ENCODE results near the gene PAX5.

PAX5 gene

GRCh38 chr9:36939214-36939613, 94.9 kb downstream of the PAX5 start:
- Histone ChIP-seq H3K4me3 (ENCODE audit: low read length in 2 of 2) (no peak overlapping the region), H3K27me3 (ENCODE audit: control insufficient read depth in 1 of 2, insufficient read depth in 2 of 2, low read length in 2 of 2) (peaks cover 0 to 6% of the 10 kb centered on the region in 2 donors), H3K4me1 (ENCODE audit: control insufficient read depth, insufficient read depth, low read length) (no peaks in the 10 kb centered on the region)

GRCh38 chr9:36938617-36939016, 95.5 kb downstream of the PAX5 start:
- Histone ChIP-seq H3K27ac (ENCODE audit: low read length) (no peak overlapping the region), H3K9me3 (ENCODE audit: control insufficient read depth in 2 of 2, low read length in 2 of 2) (no peaks in the 10 kb centered on the region), H3K4me1 (ENCODE audit: control insufficient read depth, insufficient read depth, low read length) (no peaks in the 10 kb centered on the region), H3K4me3 (ENCODE audit: low read length in 2 of 2) (no peak overlapping the region), H3K36me3 (ENCODE audit: control insufficient read depth in 2 of 2, insufficient read depth in 2 of 2, low read length in 2 of 2) (no peaks in the 10 kb centered on the region), H3K9ac (ENCODE audit: low read length in 2 of 2) (no peak overlapping the region), H3K27me3 (ENCODE audit: control insufficient read depth in 1 of 2, insufficient read depth in 2 of 2, low read length in 2 of 2) (peaks cover 0 to 6% of the 10 kb centered on the region in 2 donors)

More at GRCh38 chr9:36939214-36939613, 94.9 kb downstream of the PAX5 start:
- Histone ChIP-seq H3K27ac (ENCODE audit: low read length) (no peak overlapping the region), H3K9ac (ENCODE audit: low read length in 2 of 2) (no peak overlapping the region), H3K9me3 (ENCODE audit: control insufficient read depth in 2 of 2, low read length in 2 of 2) (no peaks in the 10 kb centered on the region), H3K36me3 (ENCODE audit: control insufficient read depth in 2 of 2, insufficient read depth in 2 of 2, low read length in 2 of 2) (no peaks in the 10 kb centered on the region)

DNA sequence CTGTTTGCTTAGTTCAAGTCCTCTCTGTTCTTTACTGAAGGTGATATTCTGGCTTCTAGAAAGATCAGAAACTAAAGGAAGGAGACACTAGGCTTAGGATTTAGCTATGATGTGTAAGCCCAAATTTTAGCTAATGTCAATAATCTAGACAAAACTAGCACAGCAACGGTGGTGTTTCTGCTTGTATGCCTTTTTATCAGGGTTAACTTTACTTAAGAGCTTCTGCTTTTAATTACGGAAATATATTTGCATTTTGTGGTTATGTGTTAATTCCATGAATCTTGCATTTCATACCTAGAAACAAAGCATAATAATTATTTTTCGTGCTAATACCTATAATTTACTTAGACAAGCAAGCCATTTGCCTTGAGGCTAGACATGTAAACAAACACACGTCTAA, 96.1 kb downstream of the PAX5 start:
- no peak overlapping the region for H3K4me3 ChIP-seq (ENCODE audit: low read length in 2 of 2)
- no peaks in the 10 kb centered on the region for H3K9me3 ChIP-seq (ENCODE audit: control insufficient read depth in 2 of 2, low read length in 2 of 2)
- no peaks in the 10 kb centered on the region for H3K36me3 ChIP-seq (ENCODE audit: control insufficient read depth in 2 of 2, insufficient read depth in 2 of 2, low read length in 2 of 2)
- H3K4me1 ChIP-seq (ENCODE audit: control insufficient read depth, insufficient read depth, low read length): no peaks in the 10 kb centered on the region
- H3K27ac ChIP-seq (ENCODE audit: low read length): no peak overlapping the region
- peaks cover 0 to 6% of the 10 kb centered on the region in 2 donors for H3K27me3 ChIP-seq (ENCODE audit: control insufficient read depth in 1 of 2, insufficient read depth in 2 of 2, low read length in 2 of 2)
- H3K9ac ChIP-seq (ENCODE audit: low read length in 2 of 2): no peak overlapping the region

GRCh38 chr9:36937346-36937745, 96.7 kb downstream of the PAX5 start:
- Histone ChIP-seq H3K36me3 (ENCODE audit: control insufficient read depth in 2 of 2, insufficient read depth in 2 of 2, low read length in 2 of 2) (no peaks in the 10 kb centered on the region), H3K9me3 (ENCODE audit: control insufficient read depth in 2 of 2, low read length in 2 of 2) (peaks cover 0 to 2% of the 10 kb centered on the region in 2 donors), H3K9ac (ENCODE audit: low read length in 2 of 2) (no peak overlapping the region), H3K27ac (ENCODE audit: low read length) (no peak overlapping the region), H3K4me3 (ENCODE audit: low read length in 2 of 2) (no peak overlapping the region), H3K4me1 (ENCODE audit: control insufficient read depth, insufficient read depth, low read length) (no peaks in the 10 kb centered on the region), H3K27me3 (ENCODE audit: control insufficient read depth in 1 of 2, insufficient read depth in 2 of 2, low read length in 2 of 2) (peaks cover 0 to 6% of the 10 kb centered on the region in 2 donors)

DNA sequence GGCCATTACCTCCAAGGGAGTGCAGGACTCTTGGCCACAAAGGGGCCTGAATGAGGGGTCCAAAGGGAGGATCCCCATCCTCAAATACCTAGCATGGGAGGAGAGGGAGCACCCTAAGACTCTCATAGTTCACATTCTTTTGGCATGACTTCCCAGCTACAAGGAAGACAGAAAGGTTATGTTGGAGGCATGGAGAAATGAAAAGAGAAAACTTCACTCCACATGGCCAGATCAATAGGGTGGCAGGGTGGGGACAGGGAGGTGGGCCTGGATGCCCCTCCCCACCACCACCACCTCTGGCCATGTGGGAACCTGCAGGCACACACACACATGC, 97.6 kb downstream of the PAX5 start:
- no peaks in the 10 kb centered on the region for H3K36me3 ChIP-seq (ENCODE audit: control insufficient read depth in 2 of 2, insufficient read depth in 2 of 2, low read length in 2 of 2)
- peaks cover 0 to 6% of the 10 kb centered on the region in 2 donors for H3K27me3 ChIP-seq (ENCODE audit: control insufficient read depth in 1 of 2, insufficient read depth in 2 of 2, low read length in 2 of 2)
- peaks cover 3% of the 10 kb centered on the region in 2 donors for H3K9me3 ChIP-seq (ENCODE audit: control insufficient read depth in 2 of 2, low read length in 2 of 2)
- no peak overlapping the region for H3K4me3 ChIP-seq (ENCODE audit: low read length in 2 of 2)
- no peak overlapping the region for H3K27ac ChIP-seq (ENCODE audit: low read length)
- no peaks in the 10 kb centered on the region for H3K4me1 ChIP-seq (ENCODE audit: control insufficient read depth, insufficient read depth, low read length)
- no peak overlapping the region for H3K9ac ChIP-seq (ENCODE audit: low read length in 2 of 2)

DNA sequence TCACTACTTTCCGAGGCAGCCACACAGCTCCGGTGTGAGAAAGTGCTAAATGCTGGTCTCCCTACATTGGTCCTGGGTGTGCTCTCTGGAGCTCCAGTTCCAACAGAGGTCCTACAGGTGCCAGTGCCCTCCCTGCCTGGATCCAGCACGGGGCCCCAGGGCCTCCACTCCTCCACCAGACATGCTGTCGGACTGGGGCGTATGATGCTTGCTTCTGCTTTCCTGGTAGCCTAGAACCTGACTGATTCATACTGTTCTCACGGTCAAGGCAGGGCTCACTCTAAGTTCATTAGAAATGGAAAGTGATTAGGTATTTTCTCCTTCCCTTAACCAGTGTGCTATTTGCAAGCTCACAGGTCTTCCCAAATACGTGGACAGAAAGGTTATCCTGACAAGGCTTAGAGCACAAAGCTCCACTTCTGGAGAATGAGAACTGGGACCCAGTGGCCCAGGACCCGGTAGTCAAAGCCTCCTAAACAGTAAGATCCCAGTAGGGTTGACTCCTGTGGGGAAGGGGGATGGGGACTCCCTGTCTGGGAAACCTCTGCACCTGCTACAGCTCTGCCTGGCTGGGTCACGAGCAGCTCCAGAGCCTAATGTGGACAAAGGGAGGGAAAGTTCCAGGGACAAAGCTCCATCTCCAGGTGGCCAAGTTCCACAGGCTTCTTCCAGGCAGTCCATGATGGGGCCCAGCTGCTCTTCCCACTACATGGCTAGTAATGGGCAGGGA, 98.1 kb downstream of the PAX5 start:
- Histone ChIP-seq H3K9ac (ENCODE audit: low read length in 2 of 2) (no peak overlapping the region), H3K36me3 (ENCODE audit: control insufficient read depth in 2 of 2, insufficient read depth in 2 of 2, low read length in 2 of 2) (no peaks in the 10 kb centered on the region), H3K27ac (ENCODE audit: low read length) (no peak overlapping the region), H3K4me3 (ENCODE audit: low read length in 2 of 2) (no peak overlapping the region), H3K4me1 (ENCODE audit: control insufficient read depth, insufficient read depth, low read length) (no peaks in the 10 kb centered on the region), H3K27me3 (ENCODE audit: control insufficient read depth in 1 of 2, insufficient read depth in 2 of 2, low read length in 2 of 2) (peaks cover 0 to 4% of the 10 kb centered on the region in 2 donors), H3K9me3 (ENCODE audit: control insufficient read depth in 2 of 2, low read length in 2 of 2) (peaks cover 3% of the 10 kb centered on the region in 2 donors)

DNA sequence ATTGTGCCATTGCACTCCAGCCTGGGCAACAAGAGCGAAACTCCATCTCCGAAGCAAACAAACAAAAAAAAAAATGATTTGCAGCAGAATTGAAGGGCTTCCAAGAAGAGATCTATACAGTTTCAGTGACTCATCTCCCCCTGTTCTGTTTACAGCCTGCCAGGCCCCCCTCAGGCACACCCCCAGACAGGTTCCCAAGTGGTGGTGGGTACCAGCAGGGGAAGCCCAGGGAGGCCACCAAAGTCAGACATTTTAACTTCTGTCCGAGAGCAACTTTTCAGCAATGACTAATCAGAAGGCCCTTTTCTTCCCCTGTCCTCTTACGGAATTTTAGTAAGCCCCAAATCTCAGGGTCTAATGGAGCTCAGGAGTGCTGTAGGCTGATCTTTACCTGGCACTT, 98.7 kb downstream of the PAX5 start:
- Histone ChIP-seq H3K9ac (ENCODE audit: low read length in 2 of 2) (no peak overlapping the region), H3K36me3 (ENCODE audit: control insufficient read depth in 2 of 2, insufficient read depth in 2 of 2, low read length in 2 of 2) (no peaks in the 10 kb centered on the region), H3K9me3 (ENCODE audit: control insufficient read depth in 2 of 2, low read length in 2 of 2) (peaks cover 3% of the 10 kb centered on the region in 2 donors), H3K27me3 (ENCODE audit: control insufficient read depth in 1 of 2, insufficient read depth in 2 of 2, low read length in 2 of 2) (peaks cover 0 to 3% of the 10 kb centered on the region in 2 donors), H3K4me1 (ENCODE audit: control insufficient read depth, insufficient read depth, low read length) (no peaks in the 10 kb centered on the region), H3K4me3 (ENCODE audit: low read length in 2 of 2) (no peak overlapping the region), H3K27ac (ENCODE audit: low read length) (no peak overlapping the region)

DNA sequence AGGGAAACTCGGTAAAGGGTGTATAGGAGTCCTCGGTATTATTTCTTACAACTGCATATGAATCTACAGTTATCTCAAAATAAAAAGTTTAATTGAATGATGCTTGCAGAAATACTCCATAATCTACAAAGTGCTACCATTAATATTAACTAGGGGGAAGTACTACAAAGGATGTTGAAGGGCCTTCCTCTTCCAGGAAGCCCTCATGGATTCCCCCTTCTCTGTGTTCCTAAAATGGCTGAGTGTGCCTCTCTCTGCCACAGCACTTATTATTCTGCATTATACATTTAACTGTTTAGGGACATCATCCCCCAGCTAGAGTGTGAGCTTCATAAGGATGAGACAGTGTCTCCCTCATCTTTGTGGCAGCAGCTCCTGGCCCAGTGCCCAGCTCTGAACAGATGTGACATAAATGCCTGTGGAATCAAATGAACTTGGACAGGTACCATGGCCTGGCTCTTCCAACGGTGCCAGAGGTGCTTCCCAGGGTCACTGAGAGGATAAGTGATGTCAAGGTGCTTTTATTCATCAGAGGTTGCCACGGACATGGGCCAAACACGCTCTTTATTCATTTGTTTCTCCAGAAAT, 99.5 kb downstream of the PAX5 start:
- Histone ChIP-seq H3K4me3 (ENCODE audit: low read length in 2 of 2) (no peak overlapping the region), H3K9me3 (ENCODE audit: control insufficient read depth in 2 of 2, low read length in 2 of 2) (peaks cover 3% of the 10 kb centered on the region in 2 donors), H3K27ac (ENCODE audit: low read length) (no peak overlapping the region), H3K9ac (ENCODE audit: low read length in 2 of 2) (no peak overlapping the region), H3K36me3 (ENCODE audit: control insufficient read depth in 2 of 2, insufficient read depth in 2 of 2, low read length in 2 of 2) (no peaks in the 10 kb centered on the region), H3K4me1 (ENCODE audit: control insufficient read depth, insufficient read depth, low read length) (no peaks in the 10 kb centered on the region), H3K27me3 (ENCODE audit: control insufficient read depth in 1 of 2, insufficient read depth in 2 of 2, low read length in 2 of 2) (peaks cover 0 to 3% of the 10 kb centered on the region in 2 donors)

DNA sequence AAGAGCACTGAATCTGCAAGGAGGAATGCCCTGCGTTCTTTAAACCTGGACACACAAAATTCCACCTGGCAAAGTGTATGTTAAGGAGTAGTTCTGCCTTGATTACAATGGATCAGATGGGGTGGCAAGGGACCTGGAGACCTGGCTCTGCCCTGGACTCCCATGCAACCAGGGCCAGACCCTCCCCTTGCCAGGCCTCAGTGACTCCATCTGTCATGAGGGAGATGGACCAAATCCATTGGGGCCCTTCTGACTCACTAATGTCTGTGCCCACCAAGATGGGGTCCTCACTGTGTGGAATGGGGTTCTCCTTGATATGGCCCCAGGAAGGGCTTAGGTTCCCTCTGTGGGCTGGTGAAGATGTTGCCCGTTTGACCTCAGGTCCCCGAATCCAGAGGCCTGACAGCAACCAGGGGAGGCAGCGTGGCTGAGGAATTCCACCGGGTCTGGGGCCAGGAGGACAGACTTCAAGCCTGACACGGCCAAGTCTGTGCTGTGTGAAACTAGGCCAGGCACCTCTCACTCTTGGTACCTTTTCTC, 100.3 kb downstream of the PAX5 start:
- H3K27me3 ChIP-seq (ENCODE audit: control insufficient read depth in 1 of 2, insufficient read depth in 2 of 2, low read length in 2 of 2): peaks cover 0 to 3% of the 10 kb centered on the region in 2 donors
- H3K4me3 ChIP-seq (ENCODE audit: low read length in 2 of 2): no peak overlapping the region
- H3K4me1 ChIP-seq (ENCODE audit: control insufficient read depth, insufficient read depth, low read length): no peaks in the 10 kb centered on the region

GRCh38 chr9:36932198-36932597, 101.9 kb downstream of the PAX5 start:
- no peaks in the 10 kb centered on the region for H3K36me3 ChIP-seq (ENCODE audit: control insufficient read depth in 2 of 2, insufficient read depth in 2 of 2, low read length in 2 of 2)
- no peak overlapping the region for H3K27ac ChIP-seq (ENCODE audit: low read length)
- H3K9me3 ChIP-seq (ENCODE audit: control insufficient read depth in 2 of 2, low read length in 2 of 2): peaks cover 3% of the 10 kb centered on the region in 2 donors
- no peak overlapping the region for H3K4me3 ChIP-seq (ENCODE audit: low read length in 2 of 2)
- H3K4me1 ChIP-seq (ENCODE audit: control insufficient read depth, insufficient read depth, low read length): no peaks in the 10 kb centered on the region
- H3K9ac ChIP-seq (ENCODE audit: low read length in 2 of 2): no peak overlapping the region
- peaks cover 0 to 3% of the 10 kb centered on the region in 2 donors for H3K27me3 ChIP-seq (ENCODE audit: control insufficient read depth in 1 of 2, insufficient read depth in 2 of 2, low read length in 2 of 2)

More for the DNA sequence above, 100.3 kb downstream of the PAX5 start:
- no peak overlapping the region for H3K27ac ChIP-seq (ENCODE audit: low read length)
- no peak overlapping the region for H3K9ac ChIP-seq (ENCODE audit: low read length in 2 of 2)
- peaks cover 3% of the 10 kb centered on the region in 2 donors for H3K9me3 ChIP-seq (ENCODE audit: control insufficient read depth in 2 of 2, low read length in 2 of 2)
- H3K36me3 ChIP-seq (ENCODE audit: control insufficient read depth in 2 of 2, insufficient read depth in 2 of 2, low read length in 2 of 2): no peaks in the 10 kb centered on the region

DNA sequence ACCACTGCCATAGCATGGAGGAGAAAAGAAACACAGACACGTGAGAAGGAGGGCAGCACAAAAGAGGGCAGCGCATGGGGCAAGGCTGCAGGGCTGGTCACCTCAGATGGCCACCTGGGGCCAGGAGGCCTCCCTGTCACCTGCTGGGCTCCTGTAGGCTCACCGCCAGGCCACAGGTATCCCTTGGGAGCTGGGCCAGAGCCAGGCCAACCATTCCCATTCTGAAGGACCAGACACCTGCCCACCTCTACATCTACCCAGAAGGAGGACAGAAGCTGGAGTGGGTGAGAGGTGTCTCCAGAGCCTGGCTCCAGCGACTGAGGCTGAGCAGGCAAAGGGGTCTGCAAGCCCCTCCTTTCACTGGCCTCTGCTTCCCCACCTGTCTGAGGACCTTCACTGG, 103.1 kb downstream of the PAX5 start:
- no peaks in the 10 kb centered on the region for H3K4me1 ChIP-seq (ENCODE audit: control insufficient read depth, insufficient read depth, low read length)
- H3K27me3 ChIP-seq (ENCODE audit: control insufficient read depth in 1 of 2, insufficient read depth in 2 of 2, low read length in 2 of 2): peaks cover 0 to 7% of the 10 kb centered on the region in 2 donors
- H3K27ac ChIP-seq (ENCODE audit: low read length): no peak overlapping the region
- no peaks in the 10 kb centered on the region for H3K36me3 ChIP-seq (ENCODE audit: control insufficient read depth in 2 of 2, insufficient read depth in 2 of 2, low read length in 2 of 2)
- H3K9ac ChIP-seq (ENCODE audit: low read length in 2 of 2): no peak overlapping the region
- peaks cover 3% of the 10 kb centered on the region in 2 donors for H3K9me3 ChIP-seq (ENCODE audit: control insufficient read depth in 2 of 2, low read length in 2 of 2)
- H3K4me3 ChIP-seq (ENCODE audit: low read length in 2 of 2): no peak overlapping the region
